ENCODE results near the gene AKAP12.

AKAP12 gene, protein sequence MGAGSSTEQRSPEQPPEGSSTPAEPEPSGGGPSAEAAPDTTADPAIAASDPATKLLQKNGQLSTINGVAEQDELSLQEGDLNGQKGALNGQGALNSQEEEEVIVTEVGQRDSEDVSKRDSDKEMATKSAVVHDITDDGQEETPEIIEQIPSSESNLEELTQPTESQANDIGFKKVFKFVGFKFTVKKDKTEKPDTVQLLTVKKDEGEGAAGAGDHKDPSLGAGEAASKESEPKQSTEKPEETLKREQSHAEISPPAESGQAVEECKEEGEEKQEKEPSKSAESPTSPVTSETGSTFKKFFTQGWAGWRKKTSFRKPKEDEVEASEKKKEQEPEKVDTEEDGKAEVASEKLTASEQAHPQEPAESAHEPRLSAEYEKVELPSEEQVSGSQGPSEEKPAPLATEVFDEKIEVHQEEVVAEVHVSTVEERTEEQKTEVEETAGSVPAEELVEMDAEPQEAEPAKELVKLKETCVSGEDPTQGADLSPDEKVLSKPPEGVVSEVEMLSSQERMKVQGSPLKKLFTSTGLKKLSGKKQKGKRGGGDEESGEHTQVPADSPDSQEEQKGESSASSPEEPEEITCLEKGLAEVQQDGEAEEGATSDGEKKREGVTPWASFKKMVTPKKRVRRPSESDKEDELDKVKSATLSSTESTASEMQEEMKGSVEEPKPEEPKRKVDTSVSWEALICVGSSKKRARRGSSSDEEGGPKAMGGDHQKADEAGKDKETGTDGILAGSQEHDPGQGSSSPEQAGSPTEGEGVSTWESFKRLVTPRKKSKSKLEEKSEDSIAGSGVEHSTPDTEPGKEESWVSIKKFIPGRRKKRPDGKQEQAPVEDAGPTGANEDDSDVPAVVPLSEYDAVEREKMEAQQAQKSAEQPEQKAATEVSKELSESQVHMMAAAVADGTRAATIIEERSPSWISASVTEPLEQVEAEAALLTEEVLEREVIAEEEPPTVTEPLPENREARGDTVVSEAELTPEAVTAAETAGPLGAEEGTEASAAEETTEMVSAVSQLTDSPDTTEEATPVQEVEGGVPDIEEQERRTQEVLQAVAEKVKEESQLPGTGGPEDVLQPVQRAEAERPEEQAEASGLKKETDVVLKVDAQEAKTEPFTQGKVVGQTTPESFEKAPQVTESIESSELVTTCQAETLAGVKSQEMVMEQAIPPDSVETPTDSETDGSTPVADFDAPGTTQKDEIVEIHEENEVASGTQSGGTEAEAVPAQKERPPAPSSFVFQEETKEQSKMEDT (N-terminal part only)

DNA sequence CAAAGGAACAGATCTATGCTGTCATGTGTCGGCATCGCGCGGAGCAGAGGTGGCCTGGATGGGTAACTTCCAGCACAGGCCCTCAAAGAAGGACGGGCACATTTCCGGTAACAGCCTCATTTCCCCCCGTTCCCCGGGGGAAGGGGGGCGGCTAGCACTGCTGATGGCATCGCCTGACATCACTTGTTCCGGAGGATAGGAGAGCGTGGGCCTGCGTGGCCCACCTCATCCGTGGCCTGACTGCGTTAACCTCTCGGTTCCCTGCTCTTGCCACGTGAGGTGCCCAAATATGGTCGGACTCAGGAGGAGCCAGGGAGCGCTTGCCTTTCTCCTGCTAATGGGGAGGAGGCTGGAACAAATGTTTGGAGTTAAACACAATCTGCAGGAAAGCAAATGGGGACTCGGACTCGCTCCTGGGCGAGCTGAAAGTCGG lies at the start of gene AKAP12:
Gene AKAP12, plus strand, starts transcription at position 365 of the 433 bp plus-strand sequence. CDS start 596 bp downstream, outside the sequence.
- no peak for DNase-seq

DNA sequence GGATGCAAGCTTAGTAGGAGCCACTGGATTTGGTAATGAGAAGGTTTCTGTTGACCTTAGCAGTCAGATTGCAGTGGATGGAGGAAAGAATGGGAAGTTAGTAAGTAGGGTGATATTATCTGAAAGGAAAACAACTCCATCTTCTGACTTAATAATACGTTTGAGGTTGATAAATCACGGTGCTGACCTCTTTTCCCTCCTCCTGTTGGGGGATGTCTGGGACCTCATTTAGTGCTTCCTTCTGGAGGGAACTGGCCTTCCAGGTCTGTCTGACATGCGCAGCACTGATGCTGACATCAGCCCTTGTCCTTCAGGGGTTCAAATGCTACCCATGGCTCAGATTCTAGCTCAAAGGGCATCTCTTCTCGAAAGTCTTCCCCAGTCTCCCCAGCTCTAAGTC lies 48.2 kb upstream of the AKAP12 start:
- DNase-seq = no peak

DNA sequence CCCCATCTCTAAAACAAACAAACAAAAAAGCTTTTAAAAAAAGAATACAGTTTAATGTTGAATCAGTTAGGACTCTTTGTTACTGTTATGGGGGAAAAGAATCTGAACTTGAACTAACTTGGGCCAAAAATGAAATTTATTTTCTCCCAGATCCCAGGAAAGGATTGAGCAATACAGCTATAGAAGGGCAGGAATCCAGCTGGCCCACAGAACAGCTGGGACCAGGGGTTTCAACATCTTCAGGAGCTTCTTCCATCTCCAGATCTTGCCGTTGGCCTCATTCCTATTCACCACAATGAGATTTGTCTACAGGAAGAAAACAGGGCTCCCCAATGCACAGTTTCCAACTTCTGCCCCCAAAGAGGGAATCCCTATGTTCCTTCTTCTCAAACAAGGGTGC lies 43.2 kb upstream of the AKAP12 start:
- DNase-seq = no peak

DNA sequence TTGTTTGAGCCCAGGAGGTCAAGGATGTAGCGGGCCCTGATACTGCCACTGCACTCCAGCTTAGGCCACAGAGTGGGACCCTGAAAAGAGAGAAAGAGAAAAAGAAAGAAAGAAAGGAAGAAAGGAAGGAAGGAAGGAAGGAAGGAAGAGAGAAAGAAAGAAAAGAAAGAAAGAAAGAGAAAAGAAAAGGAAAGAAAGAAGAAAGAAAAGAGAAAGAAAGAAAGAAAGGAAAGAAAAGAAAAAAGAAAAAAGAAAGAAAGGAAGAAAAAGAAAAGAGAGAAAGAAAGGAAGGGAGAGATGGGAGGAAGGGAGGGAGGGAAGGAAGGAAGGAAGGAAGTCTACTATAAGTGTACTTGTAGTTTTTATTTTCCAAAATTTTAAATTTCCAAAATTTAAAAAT lies 42.2 kb upstream of the AKAP12 start:
- DNase-seq = no peak

DNA sequence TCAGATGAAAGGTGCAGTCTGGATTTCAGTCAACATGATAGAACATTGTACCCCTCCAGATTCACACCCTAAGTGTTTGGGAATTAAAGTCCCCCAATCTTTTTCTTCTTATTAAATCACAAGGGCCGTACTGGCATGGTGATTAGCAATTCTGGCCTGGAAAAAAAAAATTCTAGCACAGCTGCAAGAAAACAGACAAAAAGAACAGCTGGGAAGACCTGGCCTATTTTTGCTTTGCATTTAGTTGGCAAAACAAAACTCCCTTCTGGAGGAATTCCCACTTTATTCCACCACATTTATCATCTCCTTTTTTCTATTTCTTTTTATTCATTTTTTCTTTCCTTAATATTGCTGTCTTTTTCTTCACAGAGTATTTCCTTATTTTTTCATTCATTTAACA lies 39.8 kb upstream of the AKAP12 start:
- DNase-seq = no peak

DNA sequence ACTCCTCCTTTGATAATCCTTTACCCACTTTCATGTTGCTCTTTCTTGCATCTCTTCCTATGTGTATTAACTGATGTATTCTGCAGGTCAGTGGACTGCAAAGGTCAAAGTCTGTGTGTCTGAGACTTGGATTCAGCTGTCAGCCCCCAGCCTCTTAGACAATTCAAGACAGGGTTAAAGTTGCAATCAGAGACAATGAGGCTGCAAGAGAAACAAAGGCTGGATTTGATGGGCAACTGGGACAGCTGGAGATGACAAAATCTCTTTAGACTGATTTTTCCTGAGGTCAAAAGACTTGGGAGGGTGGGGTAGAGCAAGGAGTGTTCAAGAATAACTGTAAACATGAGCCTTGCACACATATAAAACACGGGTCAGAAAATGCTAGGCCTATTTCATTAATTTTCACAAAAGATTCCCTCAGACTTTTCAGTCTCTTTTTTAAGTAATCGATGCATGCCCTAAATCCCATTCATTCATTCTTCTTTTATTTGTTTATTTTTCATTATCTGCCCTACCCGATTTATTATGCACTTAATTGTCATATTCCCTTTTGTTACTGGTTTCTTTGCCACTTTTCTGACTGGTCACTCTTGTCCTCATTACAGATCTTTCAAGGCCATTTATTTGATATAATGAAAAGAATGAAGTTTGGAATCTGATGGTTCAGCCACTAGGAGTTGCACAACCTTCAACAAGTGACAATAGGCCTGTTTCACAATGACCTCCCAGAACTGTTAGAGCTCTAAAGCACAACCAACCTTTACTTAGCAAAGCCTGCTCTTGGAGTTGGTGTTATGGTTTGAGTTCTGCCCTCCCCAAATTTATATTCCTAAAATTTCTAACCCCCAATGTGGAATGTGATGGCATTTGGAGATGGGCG lies 33.8 kb upstream of the AKAP12 start:
- no peak for DNase-seq

DNA sequence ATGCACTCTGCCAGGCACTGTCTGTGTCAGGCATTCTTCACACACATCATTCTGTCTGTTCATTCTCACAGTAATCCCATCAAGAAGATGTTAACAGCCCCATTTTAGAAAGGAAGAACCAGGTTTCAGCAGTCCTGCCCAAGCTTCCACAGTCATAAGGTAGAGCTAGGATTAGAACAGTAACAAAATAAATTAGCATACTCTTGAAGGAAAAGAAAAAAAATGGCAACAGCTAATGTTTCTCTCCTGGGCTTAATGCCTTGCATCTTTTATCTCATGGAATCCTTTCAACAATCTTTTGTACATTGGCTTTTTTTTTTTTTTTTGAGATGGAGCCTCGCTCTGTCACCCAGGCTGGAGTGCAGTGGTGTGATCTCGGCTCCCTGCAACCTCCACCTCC lies 32.1 kb upstream of the AKAP12 start:
- DNase-seq = no peak

DNA sequence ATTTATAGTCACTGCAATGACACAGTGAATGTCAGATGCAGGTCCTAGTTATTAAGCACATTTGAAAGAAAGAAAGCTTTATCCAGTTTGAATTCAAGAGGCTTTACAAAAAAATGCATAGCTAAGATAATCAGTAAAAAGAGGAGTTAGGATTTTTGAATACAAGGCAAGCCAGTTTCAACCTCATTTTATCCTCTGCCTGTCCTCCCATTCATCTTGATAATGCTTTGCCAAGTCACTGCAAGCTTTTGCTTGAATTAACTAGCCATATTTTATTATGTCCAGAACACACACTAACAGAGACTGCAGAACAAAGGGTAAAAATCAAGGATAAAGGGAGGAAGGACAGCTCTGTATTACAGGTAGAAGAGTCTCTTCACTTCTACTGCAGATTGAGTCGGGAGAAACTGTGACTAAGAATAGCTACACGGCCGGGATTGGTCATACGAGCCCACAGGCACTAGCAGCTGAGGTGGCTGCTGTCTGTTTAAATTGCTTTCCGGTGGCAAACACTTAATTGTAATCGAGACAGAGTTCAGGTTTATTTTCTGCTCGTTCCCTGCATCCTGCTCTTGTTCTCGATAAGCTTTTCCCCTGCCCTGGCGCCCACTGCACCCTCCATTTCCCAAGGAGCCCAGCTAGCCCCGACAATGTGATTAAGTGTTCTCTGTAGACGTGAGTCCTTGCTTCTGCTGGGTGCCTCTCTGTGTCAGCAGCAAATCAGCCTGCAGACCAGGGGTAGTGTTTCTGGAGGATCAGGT lies 30.5 kb upstream of the AKAP12 start:
- no peak for DNase-seq

DNA sequence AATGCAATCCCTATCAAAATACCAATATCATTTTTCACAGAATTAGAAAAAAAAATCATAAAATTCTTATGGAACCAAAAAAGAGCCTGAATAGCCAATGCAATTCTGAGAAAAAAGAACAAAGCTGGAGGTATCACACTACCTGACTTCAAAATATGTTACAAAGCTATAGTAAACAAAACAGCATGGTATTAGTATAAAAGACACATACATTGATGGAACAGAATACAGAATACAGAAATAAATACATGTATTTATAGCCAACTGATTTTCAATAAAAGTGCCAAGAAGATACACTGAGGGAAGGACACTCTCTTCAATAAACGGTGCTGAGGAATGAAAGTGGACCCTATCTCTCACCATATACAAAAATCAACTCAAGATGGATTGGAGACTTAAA lies 28.7 kb upstream of the AKAP12 start:
- DNase-seq = no peak

DNA sequence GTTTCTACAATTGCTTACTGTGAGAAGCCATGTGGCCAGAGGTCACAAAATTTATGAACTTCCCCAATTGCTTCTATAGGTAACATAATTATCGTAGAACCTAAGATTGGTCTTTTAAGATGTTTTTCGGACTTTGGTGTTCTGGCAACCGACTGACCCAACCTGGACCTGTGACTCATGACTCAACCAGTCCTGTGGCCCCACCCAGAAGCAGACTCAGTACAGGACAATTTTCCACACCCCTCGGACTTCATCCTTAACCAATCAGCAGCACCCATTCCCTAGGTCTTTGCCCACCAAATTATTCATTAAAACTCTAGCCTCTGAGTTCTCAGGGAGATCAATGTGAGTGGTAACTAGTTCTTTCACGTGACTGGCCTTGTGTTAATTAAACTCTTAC lies 26.4 kb upstream of the AKAP12 start:
- DNase-seq = no peak

DNA sequence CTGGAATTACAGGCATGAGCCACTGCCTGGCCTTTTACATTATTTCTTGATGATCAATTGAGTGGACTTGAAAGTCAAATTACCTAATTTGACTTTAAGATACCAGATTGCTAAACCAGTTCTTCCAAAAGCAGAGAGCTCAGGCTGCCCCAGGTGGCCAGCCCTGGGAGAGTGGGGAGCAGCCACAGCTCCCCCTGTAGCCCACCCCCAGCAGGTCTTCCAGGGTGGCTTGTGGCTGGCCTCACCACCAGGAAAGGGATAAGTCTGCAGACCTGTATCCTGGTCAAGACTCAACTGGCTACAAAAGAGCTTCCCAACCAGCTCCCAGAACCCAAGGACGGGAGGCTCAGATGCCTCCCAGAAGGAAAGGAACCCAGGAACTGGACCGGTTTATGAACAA lies 23.8 kb upstream of the AKAP12 start:
- DNase-seq = no peak

DNA sequence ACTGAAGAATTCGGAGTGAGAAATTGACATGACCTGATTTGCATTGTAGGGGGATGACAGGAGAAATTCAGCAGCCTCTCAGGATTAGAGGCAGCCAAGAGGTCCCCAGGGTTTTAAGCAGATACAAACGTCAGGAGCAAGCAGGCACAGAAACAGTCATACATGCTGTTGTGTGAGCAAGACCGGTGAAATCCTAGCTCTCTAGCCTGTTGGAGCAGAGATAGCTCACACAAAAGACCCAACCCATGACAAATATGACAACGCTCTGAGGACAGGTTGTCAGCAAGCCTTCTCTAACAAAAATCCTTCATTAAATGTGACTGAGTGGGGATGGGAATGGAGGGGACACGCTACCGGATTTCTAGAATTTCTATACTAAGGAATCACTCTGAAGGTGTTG lies 23.0 kb upstream of the AKAP12 start:
- DNase-seq = peak; percentile 37 to 66

DNA sequence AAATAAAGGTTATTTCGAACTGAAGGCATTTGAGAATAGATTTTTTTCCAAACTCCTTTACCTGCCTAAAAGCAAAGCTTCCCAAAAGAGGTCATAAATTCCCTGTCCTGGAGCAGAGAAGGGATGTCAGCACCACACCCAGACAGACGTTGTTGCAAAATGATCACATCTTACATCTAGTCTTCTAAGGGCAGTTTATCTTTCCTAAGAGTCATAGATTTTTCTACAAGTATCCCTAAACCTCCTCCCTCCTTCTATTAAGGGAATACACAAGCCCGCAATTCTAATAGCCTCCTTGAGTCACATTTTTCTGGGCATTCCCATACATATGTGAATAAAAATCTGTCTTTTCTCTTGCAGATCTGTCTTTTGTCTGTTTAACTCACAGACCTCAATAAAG lies 20.6 kb upstream of the AKAP12 start:
- DNase-seq = no peak

DNA sequence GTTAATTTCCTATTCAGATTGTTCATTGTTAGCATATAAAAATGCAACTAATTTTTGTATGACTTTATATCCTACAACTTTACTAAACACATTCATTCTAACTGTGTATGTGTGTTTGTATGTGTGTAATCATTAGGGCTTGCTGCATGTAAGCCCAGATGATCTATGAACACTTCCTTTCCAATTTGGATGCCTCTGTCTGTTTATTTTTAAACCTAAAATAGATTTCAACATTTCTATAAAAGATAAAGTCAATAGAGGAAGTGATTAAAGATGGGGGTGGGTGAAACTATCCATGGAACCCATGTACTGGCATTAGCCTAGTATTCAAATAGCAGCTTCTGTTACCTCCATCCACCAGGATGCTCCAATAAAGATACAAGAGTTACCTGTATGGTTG lies 15.7 kb upstream of the AKAP12 start:
- DNase-seq = no peak

DNA sequence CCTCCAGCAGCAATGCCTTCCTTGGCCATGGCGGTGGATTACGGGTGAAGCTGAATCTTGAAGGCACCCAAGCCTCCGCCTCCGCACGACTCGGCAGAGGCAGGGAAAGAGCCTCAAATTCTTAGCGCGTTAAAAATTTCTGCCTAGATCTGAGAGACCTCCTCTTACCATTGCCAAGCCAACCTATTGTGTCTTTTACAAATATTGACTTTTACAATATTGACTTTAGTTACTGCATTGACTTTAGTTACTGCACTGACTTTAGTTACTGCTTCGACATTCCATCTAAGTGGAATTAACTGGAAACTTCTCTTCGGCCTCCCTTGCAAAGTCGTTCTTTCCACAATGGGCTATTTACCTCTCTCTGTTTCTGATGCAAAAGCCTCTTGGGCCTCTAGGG lies 13.8 kb upstream of the AKAP12 start:
- no peak for DNase-seq

DNA sequence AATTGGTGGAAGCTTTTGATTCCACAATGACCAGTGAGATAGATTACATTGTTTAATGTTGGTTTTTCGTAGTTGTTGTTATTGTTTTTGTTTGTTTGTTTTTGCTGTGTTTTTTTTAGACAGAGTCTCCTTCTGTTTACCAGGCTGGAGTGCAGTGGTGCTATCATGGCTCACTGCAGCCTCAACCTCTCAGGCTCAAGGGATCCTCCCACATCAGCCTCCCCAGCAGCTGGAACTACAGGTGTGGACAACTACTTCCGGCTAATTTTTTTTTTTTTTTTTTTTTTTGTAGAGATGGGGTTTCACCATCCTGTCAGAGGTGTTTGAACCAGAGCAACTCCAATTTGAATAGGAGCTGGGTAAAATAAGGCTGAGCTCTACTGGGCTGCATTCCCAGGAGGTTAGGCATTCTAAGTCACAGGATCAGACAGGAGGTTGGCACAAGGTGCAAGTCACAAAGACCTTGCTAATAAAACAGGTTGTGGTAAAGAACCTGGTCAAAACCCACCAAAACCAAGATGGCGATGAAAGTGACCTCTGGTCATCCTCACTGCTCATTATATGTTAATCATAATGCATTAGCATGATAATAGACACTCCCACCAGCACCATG lies 10.9 kb upstream of the AKAP12 start:
- no peak for DNase-seq

DNA sequence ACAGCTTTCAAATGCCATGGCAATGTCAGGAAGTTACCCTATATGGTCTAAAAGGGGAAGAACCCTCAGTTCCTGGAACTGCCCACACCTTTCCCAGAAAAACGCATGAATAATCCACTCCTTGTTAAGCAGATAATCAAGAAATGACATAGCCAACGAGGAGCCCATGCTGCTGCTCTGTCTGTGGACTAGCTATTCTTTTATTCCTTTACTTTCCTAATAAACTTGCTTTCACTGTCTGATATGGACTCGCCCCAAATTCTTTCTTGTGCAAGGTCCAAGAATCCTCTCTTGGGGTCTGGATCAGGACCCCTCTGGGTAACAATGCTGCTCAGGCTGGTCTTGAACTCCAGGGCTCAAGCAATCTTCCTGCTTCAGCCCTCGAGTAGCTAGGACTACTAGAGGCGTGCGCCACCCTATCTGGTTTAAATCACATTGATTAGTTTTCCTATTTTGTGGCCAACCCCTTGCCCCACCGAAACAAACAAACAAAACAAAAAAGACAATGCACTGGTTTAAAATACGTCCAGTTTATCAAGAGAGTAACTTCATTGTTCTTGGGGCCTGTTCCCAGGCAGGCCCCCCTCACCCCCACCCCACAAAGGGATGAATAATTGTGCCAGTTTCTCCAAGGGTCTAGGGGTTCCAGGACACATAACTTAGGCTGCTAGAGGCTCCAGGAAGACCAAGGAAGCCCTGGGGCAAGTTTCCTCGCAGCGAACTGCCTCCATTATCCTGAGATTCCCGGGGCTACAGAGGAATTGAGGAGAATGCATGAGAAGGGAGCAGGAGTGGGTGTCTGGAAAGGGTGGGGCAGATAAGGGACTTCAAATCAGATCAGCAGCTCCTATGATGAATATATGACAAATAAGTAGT lies 10.1 kb upstream of the AKAP12 start:
- no peak for DNase-seq

DNA sequence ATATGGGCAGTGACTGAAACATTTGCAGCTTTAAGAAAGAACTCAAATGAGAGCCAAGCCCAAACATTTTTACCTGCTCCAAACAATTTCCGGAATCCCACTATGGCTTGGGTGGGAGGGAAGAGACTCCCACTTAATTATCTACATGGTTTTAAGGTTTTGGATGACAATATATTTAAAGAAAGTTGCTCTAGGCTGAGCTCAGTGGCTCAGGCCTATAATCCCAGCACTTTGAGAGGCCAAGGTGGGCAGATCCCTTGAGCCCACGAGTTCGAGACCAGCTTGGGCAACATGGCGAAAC lies 9.5 kb upstream of the AKAP12 start:
- no peak for DNase-seq

DNA sequence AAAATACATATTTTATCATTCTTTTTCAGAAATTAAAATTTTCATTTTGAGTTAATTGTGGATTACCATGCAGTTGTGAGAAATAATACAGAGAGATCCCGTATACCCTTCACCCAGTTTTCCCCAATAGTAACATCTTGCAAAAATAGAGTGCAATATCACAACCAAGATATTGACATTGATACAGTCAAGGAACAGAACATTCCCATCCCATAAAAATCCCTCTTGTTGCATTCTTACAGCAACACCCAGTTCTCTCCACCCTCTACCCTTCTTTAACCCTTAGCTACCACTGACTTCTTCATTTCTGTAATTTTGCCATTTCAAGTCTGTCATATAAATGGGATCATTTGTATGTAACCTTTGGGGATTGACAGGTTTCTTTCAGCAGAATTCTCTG lies 6.9 kb upstream of the AKAP12 start:
- no peak for DNase-seq

DNA sequence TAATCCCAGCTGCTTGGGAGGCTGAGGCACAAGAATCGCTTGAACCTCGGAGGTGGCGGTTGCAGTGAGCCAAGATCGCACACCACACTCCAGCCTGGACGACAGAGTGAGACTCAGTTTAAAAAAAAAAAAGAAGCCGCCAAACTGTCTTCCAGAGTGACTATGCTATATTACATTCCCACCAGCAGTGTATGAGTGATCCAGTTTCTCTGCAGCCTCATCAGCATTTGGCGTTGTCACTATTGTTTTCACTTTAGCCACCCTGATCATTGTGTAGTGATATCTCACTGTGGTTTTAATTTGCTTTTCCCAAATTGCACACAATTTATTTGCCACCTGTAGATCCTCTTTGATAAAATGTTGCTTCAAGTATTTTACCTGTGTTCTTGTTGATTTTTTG lies 6.0 kb upstream of the AKAP12 start:
- no peak for DNase-seq
